Neural cell (in vitro differentiated cells): ENCODE data around the gene COASY. TPM values are rescaled to one million over a fixed set of nuclear protein-coding genes. Genes with fewer than 3 reads are reported as not detected.

Experiments used
- H2AFZ ChIP-seq: fragments of 200-600, 300-800 bp; sonication (generic), shearing (Covaris generic); 2 replicates; pipeline ENCODE4 v1.6.0; 2014; ENCODE audit warnings: low read depth, mild to moderate bottlenecking, antibody characterized with exemption, low read length, moderate library complexity
- H3F3A ChIP-seq: fragments of 200-600 bp; shearing (Covaris generic); 2 replicates; pipeline ENCODE4 v1.6.1; 2016; ENCODE audit warnings: mild to moderate bottlenecking, moderate library complexity, mixed read lengths, antibody characterized with exemption, low read length; ENCODE audit not compliant: insufficient read depth, poor library complexity, severe bottlenecking
- H3K27ac ChIP-seq: fragments of 200-600, 300-800 bp; sonication (generic), shearing (Covaris generic); 2 replicates; pipeline ENCODE4 v1.5.1; 2014; ENCODE audit warnings: mild to moderate bottlenecking, low read length, moderate library complexity
- H3K27me3 ChIP-seq: fragments of 300-800, 200-600 bp; sonication (generic), shearing (Covaris generic); 2 replicates; pipeline ENCODE4 v1.6.0; 2014; ENCODE audit warnings: mild to moderate bottlenecking, low read depth, low read length, moderate library complexity; ENCODE audit not compliant: insufficient read depth
- H3K36me3 ChIP-seq: fragments of 300-800, 200-600 bp; sonication (generic), shearing (Covaris generic); 2 replicates; pipeline ENCODE4 v1.5.1; 2014; ENCODE audit warnings: mild to moderate bottlenecking, antibody characterized with exemption, low read length, moderate library complexity; ENCODE audit not compliant: insufficient read depth
- H3K4me2 ChIP-seq: fragments of 300-800, 200-600 bp; sonication (generic), shearing (Covaris generic); 2 replicates; pipeline ENCODE4 v1.6.0; 2014; ENCODE audit warnings: mild to moderate bottlenecking, low read length
- H3K4me3 ChIP-seq: fragments of 300-800, 200-600 bp; sonication (generic), shearing (Covaris generic); 2 replicates; pipeline ENCODE4 v1.5.1; 2014; ENCODE audit warnings: mild to moderate bottlenecking, low read length, moderate library complexity
- H3K79me2 ChIP-seq: fragments of 200-600 bp; shearing (Covaris generic); replicated peaks from 2 replicates; pipeline ENCODE4 v1.6.0; 2014; ENCODE audit warnings: mild to moderate bottlenecking, low read length, moderate library complexity; ENCODE audit not compliant: insufficient read depth
- H3K9ac ChIP-seq: fragments of 300-800, 200-600 bp; sonication (generic), shearing (Covaris generic); 2 replicates; pipeline ENCODE4 v1.6.1; 2016; ENCODE audit warnings: mild to moderate bottlenecking, low read length, mixed read lengths
- H3K9me2 ChIP-seq: fragments of 200-600 bp; shearing (Covaris generic); 2 replicates; pipeline ENCODE4 v1.6.1; 2016; ENCODE audit warnings: mild to moderate bottlenecking, low read length, mixed read lengths; ENCODE audit not compliant: insufficient read depth
- H3K9me3 ChIP-seq: fragments of 200-600, 300-800 bp; sonication (generic), shearing (Covaris generic); 2 replicates; pipeline ENCODE4 v1.6.1; 2016; ENCODE audit warnings: mild to moderate bottlenecking, mixed run types, low read length, moderate library complexity, mixed read lengths
- H4K20me1 ChIP-seq: fragments of 200-600 bp; shearing (Covaris generic); 2 replicates; pipeline ENCODE4 v1.6.1; 2016; ENCODE audit warnings: mild to moderate bottlenecking, mixed run types; ENCODE audit not compliant: insufficient read depth
- EP300 ChIP-seq: fragments of 450-650 bp; conservative IDR thresholded peaks from 2 replicates; pipeline ENCODE4 v1.6.1; 2014; ENCODE audit warnings: antibody characterized with exemption, mild to moderate bottlenecking, moderate library complexity; ENCODE audit not compliant: poor library complexity, severe bottlenecking
- EZH2 ChIP-seq: fragments of 200-600, 300-800 bp; shearing (Covaris generic), sonication (generic); IDR thresholded peaks from 2 replicates; pipeline ENCODE4 v1.6.1; 2014; ENCODE audit warnings: antibody characterized with exemption, low read length, borderline replicate concordance, mild to moderate bottlenecking; ENCODE audit not compliant: insufficient read depth, poor library complexity, severe bottlenecking
- MXI1 ChIP-seq: fragments of 450-650 bp; conservative IDR thresholded peaks from 2 replicates; pipeline ENCODE4 v1.6.1; 2014; ENCODE audit warnings: antibody characterized with exemption, mild to moderate bottlenecking; ENCODE audit not compliant: poor library complexity, severe bottlenecking
- POLR2AphosphoS5 ChIP-seq: IDR thresholded peaks from 2 replicates; pipeline ENCODE4 v1.6.1; 2012
- RAD21 ChIP-seq: fragments of 450-650 bp; conservative IDR thresholded peaks from 2 replicates; pipeline ENCODE4 v1.6.1; 2014; ENCODE audit warnings: antibody characterized with exemption, mild to moderate bottlenecking, moderate library complexity
- SMC3 ChIP-seq: fragments of 450-650 bp; conservative IDR thresholded peaks from 2 replicates; pipeline ENCODE4 v1.6.1; 2014; ENCODE audit warnings: antibody characterized with exemption, mild to moderate bottlenecking, moderate library complexity; ENCODE audit not compliant: poor library complexity
- TAF1 ChIP-seq: IDR thresholded peaks from 2 replicates; pipeline ENCODE4 v1.6.1; 2012; ENCODE audit warnings: low read depth
- polyA plus RNA-seq: library from polyadenylated mRNA; depleted of rRNA; stranded (reverse); fragments of >200 nt; gene quantifications from 2 replicates; pipeline ENCODE4 v1.2.3, GENCODE V29; 2014
- TF ChIP-seq, protein P1 (sequence below): fragments of 450-650 bp; IDR thresholded peaks from 2 replicates; pipeline ENCODE4 v1.5.1; 2014; ENCODE audit warnings: antibody characterized with exemption, mild to moderate bottlenecking, moderate library complexity; ENCODE audit not compliant: poor library complexity, severe bottlenecking
- TF ChIP-seq, protein P2 (sequence below): IDR thresholded peaks from 2 replicates; pipeline ENCODE4 v1.6.1; 2012; ENCODE audit warnings: borderline replicate concordance

Gene COASY
- polyA plus RNA-seq, 1 donor from 2014 or later, result 8.2 TPM

DNA sequence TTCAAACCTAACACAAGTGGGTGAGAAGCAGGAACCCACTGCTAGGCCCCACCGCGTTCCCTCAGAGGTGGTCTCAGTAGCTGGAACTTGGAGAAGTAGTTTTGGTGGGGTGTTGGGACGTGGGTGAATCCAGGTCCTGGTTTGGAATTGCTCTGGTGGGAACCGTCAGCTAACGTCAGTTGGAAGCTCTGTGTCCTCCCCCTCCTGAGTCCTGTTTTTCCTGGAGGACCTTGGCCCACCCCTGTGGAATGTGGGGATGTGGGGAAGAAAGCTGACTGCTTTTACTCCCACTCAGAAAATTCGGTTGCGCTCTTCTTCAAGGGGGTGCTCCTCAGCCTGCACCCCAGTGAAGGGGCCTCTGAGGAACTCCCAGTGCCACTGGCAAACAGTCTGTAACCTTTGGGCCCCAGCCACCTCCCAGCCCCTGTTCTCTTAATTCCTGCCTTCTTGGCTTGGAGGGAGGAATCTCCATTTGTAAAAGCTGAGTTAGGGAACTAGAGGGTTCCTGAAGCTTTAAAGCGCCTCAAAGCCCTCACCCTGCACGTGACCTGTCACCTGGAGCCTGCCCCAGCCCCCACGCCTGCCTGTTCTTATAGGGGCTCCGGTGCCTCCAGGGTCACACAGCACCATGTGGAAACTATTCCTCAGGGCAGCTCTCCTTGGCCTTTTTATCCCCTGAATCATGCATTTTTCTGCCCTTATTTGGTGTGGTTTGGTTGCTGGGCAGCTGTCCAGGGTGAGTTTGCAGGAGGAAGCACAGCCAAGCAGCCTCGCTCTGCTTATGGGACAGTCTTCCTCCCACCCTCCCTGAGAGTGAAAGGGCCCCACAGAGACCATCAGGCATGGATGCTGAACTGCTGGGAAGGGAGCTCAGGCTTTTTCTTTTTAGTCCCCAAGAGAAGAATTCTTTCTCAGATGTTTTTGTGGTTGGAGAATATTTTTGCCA is 42.1 kb upstream of the COASY start:
- TF ChIP-seq TAF1 (no peak), SMC3 (no peak), POLR2AphosphoS5 (no peak)
- TF ChIP-seq, protein P1, sequence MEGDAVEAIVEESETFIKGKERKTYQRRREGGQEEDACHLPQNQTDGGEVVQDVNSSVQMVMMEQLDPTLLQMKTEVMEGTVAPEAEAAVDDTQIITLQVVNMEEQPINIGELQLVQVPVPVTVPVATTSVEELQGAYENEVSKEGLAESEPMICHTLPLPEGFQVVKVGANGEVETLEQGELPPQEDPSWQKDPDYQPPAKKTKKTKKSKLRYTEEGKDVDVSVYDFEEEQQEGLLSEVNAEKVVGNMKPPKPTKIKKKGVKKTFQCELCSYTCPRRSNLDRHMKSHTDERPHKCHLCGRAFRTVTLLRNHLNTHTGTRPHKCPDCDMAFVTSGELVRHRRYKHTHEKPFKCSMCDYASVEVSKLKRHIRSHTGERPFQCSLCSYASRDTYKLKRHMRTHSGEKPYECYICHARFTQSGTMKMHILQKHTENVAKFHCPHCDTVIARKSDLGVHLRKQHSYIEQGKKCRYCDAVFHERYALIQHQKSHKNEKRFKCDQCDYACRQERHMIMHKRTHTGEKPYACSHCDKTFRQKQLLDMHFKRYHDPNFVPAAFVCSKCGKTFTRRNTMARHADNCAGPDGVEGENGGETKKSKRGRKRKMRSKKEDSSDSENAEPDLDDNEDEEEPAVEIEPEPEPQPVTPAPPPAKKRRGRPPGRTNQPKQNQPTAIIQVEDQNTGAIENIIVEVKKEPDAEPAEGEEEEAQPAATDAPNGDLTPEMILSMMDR, result no peak
- Histone ChIP-seq H3K79me2 (no peaks in the 10 kb centered on the region), H3K36me3 (no peaks in the 10 kb centered on the region), H3K9me3 (no peaks in the 10 kb centered on the region), H4K20me1 (no peaks in the 10 kb centered on the region), H3K4me2 (no peak overlapping the region), H3F3A (no peaks in the 10 kb centered on the region), H3K4me3 (no peak overlapping the region), H3K27me3 (no peaks in the 10 kb centered on the region), H3K9me2 (no peaks in the 10 kb centered on the region), H3K27ac (no peak overlapping the region), H3K9ac (no peak overlapping the region), H2AFZ (no peak overlapping the region)

DNA sequence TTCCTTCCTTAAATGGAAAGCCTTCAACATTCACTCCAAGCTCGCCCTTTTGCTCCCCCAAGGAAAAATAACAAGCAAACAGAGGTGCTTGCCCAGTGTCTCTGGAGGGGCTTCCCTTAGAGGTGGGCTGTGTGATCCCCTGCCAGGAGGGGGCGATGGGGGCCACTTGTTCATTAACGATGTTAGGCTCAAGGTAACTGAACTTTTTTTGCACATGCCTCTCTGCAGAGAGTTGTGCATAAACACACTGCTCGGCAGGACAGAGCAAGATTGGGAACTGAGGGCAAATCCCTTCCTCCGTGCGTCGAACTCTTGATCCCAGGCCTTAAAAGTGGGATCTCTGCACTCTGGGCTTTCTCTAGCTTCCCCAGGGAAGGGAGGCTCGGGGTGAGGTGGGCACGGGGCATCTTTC is 41.4 kb upstream of the COASY start:
- Histone ChIP-seq H3K36me3 (no peaks in the 10 kb centered on the region), H3K4me3 (no peak overlapping the region), H2AFZ (no peak overlapping the region), H3K9me2 (no peaks in the 10 kb centered on the region), H4K20me1 (no peaks in the 10 kb centered on the region), H3K4me2 (no peak overlapping the region), H3K79me2 (no peaks in the 10 kb centered on the region), H3K9ac (no peak overlapping the region), H3K9me3 (no peaks in the 10 kb centered on the region), H3K27ac (no peak overlapping the region), H3K27me3 (no peaks in the 10 kb centered on the region), H3F3A (no peaks in the 10 kb centered on the region)
- TF ChIP-seq MXI1 (no peak), EP300 (no peak), POLR2AphosphoS5 (no peak), TAF1 (no peak)
- TF ChIP-seq, protein P1, result no peak

DNA sequence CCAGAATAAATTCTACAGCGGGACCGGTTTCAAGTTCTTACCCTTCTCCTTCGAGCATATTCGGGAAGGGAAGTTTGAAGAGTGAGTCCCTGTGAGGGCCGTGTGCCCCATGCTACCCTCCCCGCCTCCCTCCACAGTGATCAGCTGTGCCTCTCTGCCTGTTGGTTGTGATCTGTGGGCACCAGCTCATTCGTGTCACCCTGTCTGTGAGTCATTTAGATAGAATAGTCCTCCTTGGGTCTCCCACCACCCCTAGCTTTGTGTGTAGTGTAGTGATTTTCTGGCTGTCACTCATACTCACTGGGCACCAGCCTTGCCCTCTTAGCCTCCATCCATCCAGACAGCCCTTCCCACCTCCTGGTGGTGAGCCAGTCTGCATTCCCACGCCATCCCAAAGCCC is 40.9 kb upstream of the COASY start:
- Histone ChIP-seq H3F3A (no peaks in the 10 kb centered on the region), H3K79me2 (no peaks in the 10 kb centered on the region), H3K27me3 (no peaks in the 10 kb centered on the region), H3K9ac (no peak overlapping the region), H3K27ac (no peak overlapping the region), H3K9me2 (no peaks in the 10 kb centered on the region), H3K4me3 (no peak overlapping the region), H4K20me1 (no peaks in the 10 kb centered on the region), H2AFZ (no peak overlapping the region), H3K36me3 (no peaks in the 10 kb centered on the region), H3K4me2 (no peak overlapping the region), H3K9me3 (no peaks in the 10 kb centered on the region)
- TF ChIP-seq EZH2, result no peak
- no peak for TF ChIP-seq MXI1
- TF ChIP-seq RAD21, result no peak
- TF ChIP-seq, protein P2, sequence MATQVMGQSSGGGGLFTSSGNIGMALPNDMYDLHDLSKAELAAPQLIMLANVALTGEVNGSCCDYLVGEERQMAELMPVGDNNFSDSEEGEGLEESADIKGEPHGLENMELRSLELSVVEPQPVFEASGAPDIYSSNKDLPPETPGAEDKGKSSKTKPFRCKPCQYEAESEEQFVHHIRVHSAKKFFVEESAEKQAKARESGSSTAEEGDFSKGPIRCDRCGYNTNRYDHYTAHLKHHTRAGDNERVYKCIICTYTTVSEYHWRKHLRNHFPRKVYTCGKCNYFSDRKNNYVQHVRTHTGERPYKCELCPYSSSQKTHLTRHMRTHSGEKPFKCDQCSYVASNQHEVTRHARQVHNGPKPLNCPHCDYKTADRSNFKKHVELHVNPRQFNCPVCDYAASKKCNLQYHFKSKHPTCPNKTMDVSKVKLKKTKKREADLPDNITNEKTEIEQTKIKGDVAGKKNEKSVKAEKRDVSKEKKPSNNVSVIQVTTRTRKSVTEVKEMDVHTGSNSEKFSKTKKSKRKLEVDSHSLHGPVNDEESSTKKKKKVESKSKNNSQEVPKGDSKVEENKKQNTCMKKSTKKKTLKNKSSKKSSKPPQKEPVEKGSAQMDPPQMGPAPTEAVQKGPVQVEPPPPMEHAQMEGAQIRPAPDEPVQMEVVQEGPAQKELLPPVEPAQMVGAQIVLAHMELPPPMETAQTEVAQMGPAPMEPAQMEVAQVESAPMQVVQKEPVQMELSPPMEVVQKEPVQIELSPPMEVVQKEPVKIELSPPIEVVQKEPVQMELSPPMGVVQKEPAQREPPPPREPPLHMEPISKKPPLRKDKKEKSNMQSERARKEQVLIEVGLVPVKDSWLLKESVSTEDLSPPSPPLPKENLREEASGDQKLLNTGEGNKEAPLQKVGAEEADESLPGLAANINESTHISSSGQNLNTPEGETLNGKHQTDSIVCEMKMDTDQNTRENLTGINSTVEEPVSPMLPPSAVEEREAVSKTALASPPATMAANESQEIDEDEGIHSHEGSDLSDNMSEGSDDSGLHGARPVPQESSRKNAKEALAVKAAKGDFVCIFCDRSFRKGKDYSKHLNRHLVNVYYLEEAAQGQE, result no peak
- TF ChIP-seq SMC3, result no peak
- TF ChIP-seq POLR2AphosphoS5, result no peak
- no peak for TF ChIP-seq TAF1
- TF ChIP-seq EP300, result no peak
- TF ChIP-seq, protein P1, result no peak
